Activated CD4-positive, alpha-beta T cell treated with anti-CD3 and anti-CD28 coated beads, Interleukin-2, amount 50 U/mL, for 4 hours (primary cell): ENCODE data around the gene RAB10.
"Not testable (repeated sequence)": the region's sequence is repeated elsewhere in the genome, so short reads cannot be mapped to it uniquely, and the experiment has no call there.

Experiments
- DNase-seq, 2 experiments: peaks; one replicate each; pipeline ENCODE4 v3.0.0-alpha.2; 2020

RAB10 gene

DNA sequence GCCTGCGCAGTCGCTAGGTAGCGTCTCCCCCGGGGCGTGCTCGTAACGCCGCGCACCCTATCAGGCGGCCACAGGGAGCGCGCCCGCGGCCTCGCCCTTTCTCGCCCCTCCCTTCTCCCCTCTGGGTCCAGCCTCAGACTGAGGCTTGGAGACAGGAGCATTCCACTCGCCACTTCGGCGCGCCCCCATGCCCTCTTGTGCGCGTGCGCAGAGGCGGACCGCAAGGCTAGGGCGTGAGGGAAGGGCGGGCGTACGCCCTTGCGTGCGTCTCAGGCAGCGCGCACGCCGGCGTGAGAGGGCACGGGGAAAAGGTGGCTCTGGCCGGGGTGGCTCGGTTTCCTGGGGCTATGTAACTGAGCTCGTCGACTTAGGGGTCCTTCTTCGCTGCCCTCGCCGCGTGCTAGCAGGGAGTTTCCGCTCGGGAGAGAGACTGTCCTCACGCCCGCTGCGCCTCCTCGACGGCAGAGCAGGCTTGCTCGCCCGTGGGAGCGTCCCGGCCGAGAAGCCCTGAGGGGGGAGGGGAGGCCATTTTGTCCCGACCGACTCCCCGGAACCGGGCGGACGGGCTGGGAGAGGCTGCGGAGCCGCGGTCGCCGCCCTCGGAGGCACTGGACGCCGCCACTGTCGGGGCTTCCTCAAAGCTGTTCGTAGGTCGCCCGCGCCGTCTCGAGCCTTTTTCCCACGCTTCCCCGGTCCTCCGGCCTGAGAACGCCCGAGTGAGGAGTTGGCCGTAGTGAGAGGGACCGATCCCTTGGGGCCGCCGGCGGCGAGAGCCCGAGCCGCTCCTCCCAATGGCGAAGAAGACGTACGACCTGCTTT lies at the start of gene RAB10:
Gene RAB10, plus strand, starts transcription at position 267 of the 819 bp plus-strand sequence. Its CDS starts 525 bp downstream, at position 792.
- DNase-seq: peak; percentile 98 to 99

DNA sequence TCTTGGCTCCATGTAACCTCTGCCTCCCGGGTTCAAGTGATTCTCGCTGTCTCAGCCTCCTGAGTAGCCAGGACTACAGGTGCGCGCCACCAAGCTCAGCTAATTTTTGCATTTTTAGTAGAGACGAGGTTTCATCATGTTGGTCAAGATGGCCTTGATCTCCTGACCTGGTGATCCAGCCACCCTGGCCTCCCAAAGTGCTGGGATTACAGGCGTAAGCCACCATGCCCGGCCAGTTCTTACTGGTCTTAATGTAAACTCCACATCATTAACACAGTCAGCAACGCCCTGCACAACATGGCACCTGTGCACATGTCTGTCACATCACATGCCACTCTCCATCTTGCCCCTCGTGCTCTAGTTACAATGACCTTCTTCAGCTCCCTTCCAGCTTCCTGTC lies 45.8 kb upstream of the RAB10 start:
- DNase-seq: no peak

DNA sequence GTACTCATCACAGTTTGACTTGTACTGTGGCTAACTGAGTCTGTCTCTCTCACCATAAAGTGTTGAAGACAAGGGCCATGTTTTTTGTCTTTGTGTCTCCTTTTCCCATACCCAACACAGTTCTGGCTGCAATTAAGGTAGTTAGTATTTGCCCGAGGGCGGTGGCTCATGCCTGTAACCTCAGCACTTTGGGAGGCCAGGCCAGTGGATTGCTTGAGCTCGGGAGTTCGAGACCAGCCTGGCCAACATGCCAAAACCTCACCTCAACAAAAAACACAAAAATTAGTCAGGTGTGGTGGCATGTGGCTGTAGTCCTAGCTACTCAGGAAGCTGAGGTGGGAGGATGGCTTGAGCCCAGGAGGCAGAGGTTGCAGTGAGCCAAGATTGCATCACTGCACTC lies 44.7 kb upstream of the RAB10 start:
- DNase-seq: no peak

DNA sequence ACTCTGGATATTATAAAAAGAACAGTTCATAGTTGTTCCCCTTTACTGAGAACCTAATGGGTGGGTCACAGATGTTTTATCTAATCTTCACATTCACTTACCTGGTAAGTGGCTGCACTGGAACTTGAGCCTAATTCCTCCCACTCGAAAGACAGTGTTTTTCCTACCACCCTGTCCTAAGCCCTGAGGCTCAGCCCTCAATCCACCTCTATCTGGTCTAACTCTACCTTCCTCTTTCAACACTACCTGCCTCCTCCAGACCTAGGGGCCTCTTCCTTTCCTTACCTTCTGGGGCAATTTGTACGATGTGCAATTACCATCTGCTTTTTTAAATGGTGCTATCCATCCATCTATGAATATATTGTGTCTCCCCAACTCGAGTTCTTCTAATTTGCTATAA lies 41.9 kb upstream of the RAB10 start:
- no peak for DNase-seq

DNA sequence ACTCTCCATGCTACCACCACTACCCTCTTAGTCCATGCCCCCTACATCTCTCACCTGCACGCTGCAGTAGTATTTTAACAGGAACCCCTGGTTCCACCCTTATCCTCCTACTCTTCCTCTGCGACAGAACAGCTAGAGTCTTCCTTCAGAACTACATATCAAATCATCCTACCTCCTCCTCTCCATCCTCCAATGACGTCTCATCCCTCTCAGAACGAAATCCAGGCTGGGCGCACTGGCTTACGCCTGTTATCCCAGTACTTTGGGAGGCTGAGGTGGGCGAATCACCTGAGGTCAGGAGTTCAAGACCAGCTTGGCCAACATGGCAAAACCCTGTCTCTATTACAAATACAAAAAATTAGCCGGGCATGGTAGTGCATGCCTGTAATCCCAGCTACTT lies 41.3 kb upstream of the RAB10 start:
- no peak for DNase-seq

DNA sequence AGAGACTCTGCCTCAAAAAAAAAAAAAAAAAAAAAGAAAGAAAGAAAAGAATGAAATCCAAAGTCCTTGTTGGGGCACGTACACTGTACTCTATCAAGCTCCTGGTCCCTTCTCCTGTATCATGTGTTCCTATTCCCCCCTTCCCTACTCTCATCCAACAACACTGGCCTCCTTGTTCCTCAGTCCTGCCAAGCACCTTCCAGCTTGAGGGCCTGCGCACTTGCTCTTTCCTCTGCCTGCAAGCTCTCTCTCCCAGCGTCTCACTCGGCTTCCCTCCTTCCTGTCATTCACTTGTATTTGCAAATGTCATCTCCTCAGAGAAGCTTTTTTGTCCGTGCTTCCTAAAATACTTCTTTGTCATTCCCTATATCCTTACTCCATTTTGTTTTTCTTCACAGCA lies 40.8 kb upstream of the RAB10 start:
- DNase-seq: no peak

DNA sequence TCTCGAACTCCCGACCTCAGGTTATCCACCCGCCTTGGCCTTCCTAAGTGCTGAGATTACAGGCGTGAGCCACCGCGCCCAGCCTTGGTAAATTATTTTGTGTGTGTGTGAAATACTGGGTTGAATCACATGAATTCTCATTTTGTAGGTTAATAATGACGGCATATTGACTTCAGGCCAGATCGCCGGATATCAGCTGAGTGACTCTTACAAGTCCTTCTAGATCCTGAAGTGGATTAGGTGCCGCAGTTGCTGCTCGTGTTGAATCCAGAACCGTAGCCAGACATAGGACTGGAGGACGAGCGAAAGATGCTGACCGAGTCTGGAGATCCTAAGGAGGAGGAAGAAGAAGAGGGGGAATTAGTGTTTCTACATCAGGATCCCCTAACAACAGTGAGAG lies 39.4 kb upstream of the RAB10 start:
- no peak for DNase-seq

DNA sequence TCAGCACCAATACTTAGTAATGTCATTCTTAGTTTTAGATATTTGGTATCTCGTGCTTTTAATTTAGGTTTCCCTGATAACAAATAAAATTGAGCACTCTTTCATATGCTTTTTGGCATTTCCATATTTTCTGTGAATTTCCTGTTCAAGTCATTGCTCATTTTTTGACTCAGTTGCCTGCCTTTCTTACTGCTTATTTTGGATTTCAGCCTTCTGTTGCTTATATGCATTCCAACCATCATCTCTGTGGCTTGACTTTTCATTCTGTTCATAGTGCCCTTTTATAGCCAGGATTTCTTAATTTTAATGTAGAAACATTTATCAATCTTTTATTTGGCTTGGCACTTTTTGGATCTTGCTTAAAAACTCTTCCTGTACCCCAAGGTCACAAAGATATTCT lies 37.0 kb upstream of the RAB10 start:
- DNase-seq: no peak

DNA sequence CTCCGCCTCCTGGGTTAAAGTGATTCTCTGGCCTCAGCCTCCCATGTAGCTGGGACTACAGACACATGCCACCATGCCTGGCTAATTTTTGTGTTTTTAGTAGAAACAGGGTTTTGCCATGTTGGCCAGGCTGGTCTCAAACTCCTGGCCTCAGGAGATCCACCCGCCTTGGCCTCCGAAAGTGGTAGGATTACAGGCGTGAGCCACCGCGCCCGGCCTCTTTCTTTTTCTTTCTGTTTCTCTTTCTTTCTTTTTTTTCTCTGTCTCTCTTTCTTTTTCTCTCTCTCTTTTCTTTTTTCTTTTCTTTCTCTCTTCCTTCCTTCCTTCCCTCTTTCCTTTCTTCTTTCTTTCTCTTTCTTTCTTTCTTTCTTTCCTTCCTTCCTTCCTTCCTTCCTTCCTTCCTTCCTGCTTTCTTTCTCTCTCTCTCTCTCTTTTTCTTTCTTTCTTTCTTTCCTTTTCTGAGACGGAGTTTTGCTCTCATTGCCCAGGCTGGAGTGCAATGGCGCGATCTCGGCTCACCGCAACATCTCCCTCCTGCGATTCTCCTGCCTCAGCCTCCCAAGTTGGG lies 35.0 kb upstream of the RAB10 start:
- not testable (repeated sequence) for DNase-seq

DNA sequence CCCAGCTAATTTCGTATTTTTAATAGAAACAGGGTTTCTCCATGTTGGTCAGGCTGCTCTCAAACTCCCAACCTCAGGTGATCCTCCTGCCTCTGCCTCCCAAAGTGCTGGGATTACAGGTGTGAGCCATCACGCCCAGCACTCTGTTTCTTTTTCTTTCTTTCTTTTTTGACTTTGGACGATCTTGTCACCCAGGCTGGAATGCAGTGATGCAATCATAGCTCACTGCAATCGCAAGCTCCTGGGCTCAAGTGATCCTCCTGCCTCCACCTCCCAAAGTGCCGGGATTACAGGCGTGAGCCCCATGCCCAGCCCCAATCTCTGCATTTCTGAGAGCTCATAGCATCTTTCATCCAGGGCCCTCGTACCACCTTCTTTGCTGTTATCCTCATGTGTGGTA lies 34.5 kb upstream of the RAB10 start:
- DNase-seq: not testable (repeated sequence)

DNA sequence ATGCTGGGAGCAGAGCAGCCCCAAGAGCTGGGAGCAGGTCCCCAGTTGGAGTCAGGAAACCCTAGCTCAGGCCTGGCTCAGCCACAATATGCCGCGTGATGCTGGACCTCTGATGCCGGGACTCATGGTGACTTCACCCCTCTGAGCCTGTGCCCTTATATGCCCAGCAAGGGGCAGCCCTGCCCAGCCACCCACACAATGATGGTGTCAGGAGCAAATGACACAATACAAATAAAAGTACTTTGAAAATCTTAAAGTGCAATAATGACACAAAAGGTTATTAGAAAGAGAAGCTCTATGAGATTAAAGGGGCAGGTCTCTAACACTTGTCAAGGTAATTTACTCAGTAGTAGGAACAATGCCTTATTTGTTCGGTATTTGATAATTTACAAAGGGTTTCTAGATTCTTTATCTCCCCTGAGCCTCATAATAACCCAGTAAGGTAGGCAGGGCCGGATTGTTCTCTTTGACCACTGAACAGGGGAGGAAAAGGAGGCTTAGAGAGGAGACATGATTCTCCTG lies 33.3 kb upstream of the RAB10 start:
- no peak for DNase-seq

DNA sequence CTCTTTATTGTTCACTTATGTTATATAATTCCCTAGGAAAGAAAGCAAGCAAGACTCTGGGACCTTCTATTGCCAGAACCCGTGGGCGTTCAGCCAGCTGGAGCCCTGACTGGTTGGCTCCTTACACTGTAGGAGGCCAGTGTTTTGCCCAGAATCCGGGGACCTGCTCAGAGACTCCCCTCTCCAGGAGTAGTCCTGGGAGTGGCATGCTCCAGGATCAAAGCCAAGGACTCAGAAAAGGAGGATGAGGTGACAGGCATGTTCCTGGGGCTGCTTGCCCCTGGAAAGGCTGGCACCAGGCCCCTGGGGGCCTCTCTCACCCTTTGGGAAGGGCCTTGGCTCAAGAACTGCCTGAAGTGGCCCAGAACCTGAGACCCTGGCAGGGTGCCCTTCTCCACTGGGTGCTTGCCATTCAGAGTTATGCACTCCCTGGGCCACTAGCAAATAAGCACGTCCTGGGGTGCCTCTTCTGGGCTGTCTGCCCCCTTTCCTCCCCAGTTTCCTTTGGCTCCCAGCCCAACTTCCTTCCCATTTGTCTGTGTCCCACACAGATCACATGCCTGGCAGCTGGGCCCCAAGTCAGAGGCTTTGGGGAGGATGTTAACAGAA lies 32.0 kb upstream of the RAB10 start:
- no peak for DNase-seq

DNA sequence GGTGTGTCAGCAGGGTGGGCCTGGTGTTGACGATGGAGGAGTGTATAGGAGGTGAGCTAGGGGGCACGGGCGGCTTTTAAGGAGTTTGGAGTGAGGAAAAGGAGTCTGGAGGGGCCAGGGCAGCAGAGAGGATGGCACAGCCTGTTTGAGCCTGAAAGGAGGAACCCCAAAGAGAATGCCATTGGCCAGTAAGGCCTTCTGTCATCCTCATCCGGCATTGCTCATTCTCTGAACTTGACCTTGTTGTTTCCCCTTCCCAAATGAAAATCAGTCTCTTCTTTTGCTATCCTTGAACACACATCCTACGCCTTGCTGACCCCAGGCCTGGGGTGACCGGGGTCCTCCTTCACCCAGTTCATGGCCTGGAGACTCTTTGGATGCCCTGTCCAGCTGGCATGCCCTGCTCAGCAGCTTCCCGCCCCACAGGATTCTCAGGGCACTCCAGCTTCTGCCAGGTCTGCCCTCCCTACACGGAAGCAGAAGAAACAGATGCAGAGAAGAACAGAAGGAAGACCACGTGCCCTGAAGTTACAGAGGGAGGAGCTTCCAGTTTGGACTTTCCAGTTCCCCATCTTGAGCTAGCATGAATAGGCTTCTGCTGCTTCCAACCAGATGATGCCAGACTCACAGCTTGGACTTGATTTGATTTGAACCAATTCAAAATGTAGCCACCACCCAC lies 31.1 kb upstream of the RAB10 start:
- no peak for DNase-seq

DNA sequence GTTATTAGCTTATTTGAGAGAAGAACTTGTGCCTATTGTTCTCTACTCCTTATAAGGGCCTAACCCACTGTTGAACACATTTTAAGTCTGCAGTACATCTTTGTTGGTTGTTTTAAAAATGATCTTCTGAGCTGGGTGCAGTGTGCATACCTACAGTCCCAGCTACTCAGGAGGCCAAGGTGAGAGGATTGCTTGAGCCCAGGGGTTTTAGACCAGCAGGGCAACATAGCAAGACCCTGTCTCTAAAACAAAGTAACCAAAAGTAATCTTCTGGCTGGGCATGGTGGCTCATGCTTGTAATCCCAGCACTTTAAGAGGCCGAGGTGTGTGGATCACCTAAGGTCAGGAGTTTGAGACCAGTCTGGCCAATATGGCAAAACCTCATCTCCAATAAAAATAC lies 25.8 kb upstream of the RAB10 start:
- DNase-seq: no peak

DNA sequence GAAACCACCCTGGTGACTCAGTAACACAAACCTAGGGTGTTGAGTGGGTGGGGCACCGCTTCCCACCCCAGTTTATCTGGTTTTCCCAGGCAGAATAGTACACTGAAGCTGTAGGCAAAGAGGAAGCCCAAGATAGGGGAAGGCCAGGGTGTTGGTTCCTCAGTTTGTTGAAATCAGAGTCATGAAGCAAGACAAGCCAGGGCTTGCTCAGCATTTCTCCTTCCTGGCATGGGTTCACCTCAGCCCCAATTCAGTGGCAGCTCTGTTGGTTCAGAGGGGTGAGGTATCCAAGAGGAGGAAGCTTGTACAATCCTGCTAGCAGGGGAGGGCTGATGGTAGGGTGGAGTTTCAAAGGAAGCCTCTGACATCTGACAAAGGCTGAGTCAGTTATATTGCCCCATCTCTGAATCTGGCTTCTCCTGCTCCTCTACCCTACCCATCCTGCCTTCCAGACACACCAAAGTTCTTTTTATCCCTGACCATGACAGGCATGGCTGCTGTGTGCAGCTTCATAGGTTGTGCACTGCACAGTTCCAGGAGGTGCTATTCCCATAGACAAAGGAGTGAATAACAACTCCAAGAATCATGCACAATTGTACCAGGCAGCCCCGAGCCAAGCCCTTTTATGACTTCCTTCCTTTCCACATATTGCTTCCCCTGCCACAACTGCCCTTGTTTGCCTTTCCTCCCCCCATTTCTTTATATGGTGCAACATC lies 24.9 kb upstream of the RAB10 start:
- DNase-seq: no peak

DNA sequence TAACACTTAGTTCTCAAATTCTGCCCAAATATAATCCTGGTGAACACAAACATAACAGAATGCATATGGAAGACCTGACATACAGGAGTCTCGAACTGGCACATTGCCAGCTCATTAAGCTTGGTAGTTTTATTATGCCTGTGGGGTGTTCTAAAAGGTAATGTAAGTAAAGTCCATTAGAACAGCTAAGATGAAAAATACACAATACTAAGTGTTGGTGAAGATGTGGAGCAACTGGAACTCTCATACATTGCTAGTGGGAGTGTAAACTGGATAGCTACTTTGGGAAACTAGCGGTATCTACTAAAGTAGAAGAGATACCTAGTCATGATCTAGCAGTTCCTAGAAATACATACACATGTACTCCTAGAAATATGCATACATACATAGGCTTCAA lies 24.3 kb upstream of the RAB10 start:
- DNase-seq: no peak

DNA sequence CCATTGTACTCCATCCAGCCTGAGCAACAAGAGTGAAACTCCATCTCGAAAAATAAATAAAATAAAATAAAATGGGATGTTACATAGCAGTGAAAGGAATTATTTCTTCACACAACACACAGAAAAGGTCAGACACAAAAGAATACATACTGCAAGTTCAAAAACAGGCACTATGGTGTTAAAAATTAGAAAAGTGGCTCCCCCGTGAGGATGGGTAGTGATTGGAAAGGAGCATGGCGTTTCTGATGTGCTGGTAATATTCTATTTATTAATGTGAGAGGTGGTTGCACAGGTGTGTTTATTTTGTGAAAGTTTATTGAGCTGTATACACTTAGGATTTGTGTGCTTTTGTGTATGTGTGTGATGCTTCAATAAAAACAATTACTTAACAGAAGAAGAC lies 22.9 kb upstream of the RAB10 start:
- no peak for DNase-seq

DNA sequence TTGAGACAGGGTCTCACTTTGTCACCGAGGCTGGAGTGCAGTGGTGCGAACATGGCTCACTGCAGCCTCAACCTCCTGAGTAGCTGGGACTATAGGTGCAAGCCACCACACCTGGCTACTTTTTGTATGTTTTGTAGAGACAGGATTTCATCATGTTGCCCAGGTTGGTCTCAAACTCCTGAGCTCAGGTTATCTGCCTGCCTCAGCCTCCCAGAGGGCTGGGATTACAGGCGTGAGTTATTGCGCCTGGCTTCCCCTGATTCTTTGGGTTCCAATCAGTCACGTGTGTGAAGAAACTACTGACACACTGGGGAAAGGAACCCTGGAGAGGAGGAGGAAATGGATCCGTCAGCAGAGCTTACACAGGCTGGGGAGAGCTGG lies 22.3 kb upstream of the RAB10 start:
- no peak for DNase-seq

DNA sequence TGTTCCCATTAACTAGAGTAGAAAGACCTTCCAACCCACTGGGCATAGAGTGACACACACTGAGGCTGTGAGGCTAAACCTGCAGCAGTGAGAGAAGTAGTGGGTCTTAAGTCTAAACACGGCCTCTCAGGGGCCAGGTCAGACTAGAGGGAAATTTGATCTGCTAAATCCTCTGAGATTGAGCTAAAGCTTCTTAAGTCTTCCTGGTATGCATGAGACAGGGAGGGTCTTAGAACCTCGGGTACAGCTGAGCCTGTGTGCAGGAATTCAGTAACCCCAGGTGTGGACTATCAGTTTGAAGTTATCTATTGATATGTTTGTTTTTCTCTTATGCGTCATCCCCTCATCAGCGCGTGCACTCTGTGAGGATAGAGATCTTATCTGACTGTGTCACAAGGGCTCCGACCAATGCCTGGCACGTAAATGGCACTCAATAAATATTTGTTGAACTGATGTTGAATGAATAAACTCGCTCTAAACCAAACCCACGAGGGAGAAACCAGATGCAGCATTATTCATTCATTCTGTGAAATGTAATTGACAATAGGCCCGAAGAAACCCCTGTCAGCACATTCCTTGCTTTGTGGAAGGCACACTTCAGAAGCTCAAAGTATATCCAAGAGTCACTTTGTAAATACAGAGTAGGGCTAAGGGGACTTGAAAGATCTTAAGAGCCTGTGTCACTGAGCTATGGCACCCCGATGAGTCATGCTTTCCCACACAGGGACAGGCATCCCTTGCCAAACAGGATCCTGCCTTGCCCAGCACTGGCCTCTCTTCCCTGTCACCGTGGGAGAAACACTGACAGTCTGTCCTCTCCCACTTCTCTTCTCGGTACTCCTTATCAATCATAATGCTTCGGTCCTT lies 21.7 kb upstream of the RAB10 start:
- DNase-seq: no peak

DNA sequence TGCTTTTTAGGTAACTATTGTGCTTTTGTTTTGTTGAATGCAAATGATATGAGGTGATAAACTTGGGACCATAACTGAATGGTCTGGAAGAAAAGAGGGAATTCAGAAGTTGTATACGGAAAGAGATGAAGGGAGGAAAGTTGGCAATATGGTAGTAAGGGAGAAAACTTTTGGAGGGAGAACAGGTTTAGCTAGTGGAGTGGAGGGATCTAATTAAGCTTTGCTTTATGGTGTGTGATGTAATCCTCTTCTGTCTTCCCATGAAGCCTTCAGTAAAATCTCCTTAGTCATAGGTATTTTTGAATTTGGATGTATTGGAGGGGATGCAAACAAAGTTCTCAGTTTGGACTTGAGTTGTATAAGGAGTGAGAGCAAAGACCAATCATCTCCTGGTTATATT lies 20.2 kb upstream of the RAB10 start:
- DNase-seq: no peak

DNA sequence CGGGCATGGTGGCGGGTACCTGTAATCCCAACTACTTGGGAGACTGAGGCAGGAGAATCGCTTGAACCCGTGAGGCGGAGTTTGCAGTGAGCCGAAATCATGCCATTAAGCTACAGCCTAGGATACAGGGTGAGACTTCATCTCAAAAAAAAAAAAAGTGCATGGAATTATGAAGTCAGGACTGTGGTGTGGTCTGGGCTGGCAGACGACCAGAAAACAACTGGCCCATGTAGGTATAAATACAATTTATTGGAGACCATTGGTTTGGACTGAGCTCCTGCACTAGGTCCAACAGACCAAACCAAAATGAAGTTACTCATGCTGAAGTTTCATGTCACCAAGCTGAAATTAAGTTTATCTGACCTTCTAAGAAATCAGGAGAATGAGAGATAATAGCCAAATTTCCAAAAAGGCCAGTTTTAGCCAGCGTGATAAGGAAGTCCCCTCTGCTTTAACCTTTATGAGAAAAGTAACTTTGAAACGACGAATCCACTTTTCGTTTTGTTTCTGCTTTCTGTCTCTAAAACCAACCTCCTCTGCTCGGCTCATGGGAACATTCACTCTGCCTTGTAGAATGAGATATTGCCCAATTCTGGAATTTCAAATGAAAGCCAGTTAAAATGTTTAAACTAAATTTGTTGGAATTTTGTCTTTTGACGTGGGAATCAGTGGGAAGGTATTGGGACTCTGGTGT lies 17.7 kb upstream of the RAB10 start:
- no peak for DNase-seq
